ENCODE data around the gene USH2A. TPM values are rescaled to one million over a fixed set of nuclear protein-coding genes. Genes with fewer than 3 reads are reported as not detected.

The USH2A gene
- polyA plus RNA-seq, 1 donor from 2014 or later, result 0.17 TPM

DNA sequence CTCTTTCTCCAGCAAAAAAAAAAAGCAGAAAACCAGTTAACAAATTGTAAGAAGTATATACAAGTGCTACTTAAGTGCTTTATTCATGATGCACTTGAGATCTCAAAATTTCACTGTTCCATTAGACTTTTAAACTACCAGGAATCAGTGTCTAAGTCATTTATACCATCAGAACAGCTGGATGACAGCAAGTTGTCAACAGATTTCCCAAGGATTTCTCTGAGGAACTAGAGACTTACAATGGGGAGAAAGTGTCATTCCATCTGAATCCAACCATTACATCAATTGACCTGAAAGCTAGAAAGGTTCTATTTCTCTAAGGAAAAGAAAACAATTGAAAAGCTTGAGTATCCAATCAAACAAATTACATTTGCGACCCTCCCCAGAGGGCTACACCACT, 43.8 kb downstream of the USH2A start:
- Histone ChIP-seq H3K36me3 (ENCODE audit: insufficient read depth, low read length) (no peaks in the 10 kb centered on the region), H3K27ac (ENCODE audit: low read length) (no peak overlapping the region), H3F3A (ENCODE audit: insufficient read depth, low read length, poor library complexity, severe bottlenecking) (peaks cover 7% of the 10 kb centered on the region), H3K79me2 (replicated peaks; ENCODE audit: insufficient read depth, low read length) (no peaks in the 10 kb centered on the region), H3K9ac (ENCODE audit: low read length) (no peak overlapping the region), H4K20me1 (ENCODE audit: insufficient read depth) (no peaks in the 10 kb centered on the region), H3K9me2 (ENCODE audit: insufficient read depth, low read length) (no peaks in the 10 kb centered on the region), H3K4me3 (ENCODE audit: low read length) (no peak overlapping the region), H3K9me3 (ENCODE audit: low read length) (no peaks in the 10 kb centered on the region), H2AFZ (ENCODE audit: low read depth, low read length) (no peak overlapping the region), H3K27me3 (ENCODE audit: insufficient read depth, low read depth, low read length) (no peaks in the 10 kb centered on the region), H3K4me2 (ENCODE audit: low read length) (no peak overlapping the region)
- TF ChIP-seq EP300 (conservative IDR thresholded peaks at IDR 0.05; ENCODE audit: poor library complexity, severe bottlenecking) (peak; percentile 92), MXI1 (conservative IDR thresholded peaks at IDR 0.05; ENCODE audit: poor library complexity, severe bottlenecking) (no peak), RAD21 (conservative IDR thresholded peaks at IDR 0.05) (no peak), SMC3 (conservative IDR thresholded peaks at IDR 0.05; ENCODE audit: poor library complexity) (no peak), EZH2 (IDR thresholded peaks at IDR 0.05; ENCODE audit: borderline replicate concordance, insufficient read depth, low read length, poor library complexity, severe bottlenecking) (no peak), TAF1 (IDR thresholded peaks at IDR 0.05; ENCODE audit: low read depth) (no peak), POLR2AphosphoS5 (IDR thresholded peaks at IDR 0.05) (peak; percentile 83)
- TF ChIP-seq, protein P1, sequence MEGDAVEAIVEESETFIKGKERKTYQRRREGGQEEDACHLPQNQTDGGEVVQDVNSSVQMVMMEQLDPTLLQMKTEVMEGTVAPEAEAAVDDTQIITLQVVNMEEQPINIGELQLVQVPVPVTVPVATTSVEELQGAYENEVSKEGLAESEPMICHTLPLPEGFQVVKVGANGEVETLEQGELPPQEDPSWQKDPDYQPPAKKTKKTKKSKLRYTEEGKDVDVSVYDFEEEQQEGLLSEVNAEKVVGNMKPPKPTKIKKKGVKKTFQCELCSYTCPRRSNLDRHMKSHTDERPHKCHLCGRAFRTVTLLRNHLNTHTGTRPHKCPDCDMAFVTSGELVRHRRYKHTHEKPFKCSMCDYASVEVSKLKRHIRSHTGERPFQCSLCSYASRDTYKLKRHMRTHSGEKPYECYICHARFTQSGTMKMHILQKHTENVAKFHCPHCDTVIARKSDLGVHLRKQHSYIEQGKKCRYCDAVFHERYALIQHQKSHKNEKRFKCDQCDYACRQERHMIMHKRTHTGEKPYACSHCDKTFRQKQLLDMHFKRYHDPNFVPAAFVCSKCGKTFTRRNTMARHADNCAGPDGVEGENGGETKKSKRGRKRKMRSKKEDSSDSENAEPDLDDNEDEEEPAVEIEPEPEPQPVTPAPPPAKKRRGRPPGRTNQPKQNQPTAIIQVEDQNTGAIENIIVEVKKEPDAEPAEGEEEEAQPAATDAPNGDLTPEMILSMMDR (IDR thresholded peaks at IDR 0.05; ENCODE audit: poor library complexity, severe bottlenecking), result no peak
- TF ChIP-seq, protein P2, sequence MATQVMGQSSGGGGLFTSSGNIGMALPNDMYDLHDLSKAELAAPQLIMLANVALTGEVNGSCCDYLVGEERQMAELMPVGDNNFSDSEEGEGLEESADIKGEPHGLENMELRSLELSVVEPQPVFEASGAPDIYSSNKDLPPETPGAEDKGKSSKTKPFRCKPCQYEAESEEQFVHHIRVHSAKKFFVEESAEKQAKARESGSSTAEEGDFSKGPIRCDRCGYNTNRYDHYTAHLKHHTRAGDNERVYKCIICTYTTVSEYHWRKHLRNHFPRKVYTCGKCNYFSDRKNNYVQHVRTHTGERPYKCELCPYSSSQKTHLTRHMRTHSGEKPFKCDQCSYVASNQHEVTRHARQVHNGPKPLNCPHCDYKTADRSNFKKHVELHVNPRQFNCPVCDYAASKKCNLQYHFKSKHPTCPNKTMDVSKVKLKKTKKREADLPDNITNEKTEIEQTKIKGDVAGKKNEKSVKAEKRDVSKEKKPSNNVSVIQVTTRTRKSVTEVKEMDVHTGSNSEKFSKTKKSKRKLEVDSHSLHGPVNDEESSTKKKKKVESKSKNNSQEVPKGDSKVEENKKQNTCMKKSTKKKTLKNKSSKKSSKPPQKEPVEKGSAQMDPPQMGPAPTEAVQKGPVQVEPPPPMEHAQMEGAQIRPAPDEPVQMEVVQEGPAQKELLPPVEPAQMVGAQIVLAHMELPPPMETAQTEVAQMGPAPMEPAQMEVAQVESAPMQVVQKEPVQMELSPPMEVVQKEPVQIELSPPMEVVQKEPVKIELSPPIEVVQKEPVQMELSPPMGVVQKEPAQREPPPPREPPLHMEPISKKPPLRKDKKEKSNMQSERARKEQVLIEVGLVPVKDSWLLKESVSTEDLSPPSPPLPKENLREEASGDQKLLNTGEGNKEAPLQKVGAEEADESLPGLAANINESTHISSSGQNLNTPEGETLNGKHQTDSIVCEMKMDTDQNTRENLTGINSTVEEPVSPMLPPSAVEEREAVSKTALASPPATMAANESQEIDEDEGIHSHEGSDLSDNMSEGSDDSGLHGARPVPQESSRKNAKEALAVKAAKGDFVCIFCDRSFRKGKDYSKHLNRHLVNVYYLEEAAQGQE (IDR thresholded peaks at IDR 0.05; ENCODE audit: borderline replicate concordance), result peak; percentile 92

DNA sequence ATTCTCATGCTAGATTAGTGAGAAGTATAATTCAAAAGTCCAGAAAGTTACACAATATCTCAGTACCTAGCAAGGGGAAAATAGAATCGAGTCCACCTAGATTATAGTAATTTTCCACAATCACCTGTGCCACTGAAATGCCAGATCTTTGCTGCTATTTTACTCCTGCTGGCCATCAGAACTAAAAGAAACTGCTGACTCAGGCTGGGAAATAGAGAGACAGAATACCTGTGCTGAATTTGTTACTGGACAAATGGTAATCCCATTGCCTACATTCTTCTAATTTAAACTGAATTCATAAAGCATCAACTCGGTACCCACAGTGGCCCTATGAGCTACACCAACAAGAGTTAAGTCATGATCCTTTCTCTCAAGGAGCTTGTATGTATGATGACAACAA, 55.0 kb downstream of the USH2A start:
- Histone ChIP-seq H3K36me3 (ENCODE audit: insufficient read depth, low read length) (no peaks in the 10 kb centered on the region), H3K9ac (ENCODE audit: low read length) (no peak overlapping the region)
- peak; percentile 29 for TF ChIP-seq POLR2AphosphoS5 (IDR thresholded peaks at IDR 0.05)
- TF ChIP-seq, protein P1 (IDR thresholded peaks at IDR 0.05; ENCODE audit: poor library complexity, severe bottlenecking), result no peak
- TF ChIP-seq EZH2 (IDR thresholded peaks at IDR 0.05; ENCODE audit: borderline replicate concordance, insufficient read depth, low read length, poor library complexity, severe bottlenecking), result no peak
- no peak for TF ChIP-seq SMC3 (conservative IDR thresholded peaks at IDR 0.05; ENCODE audit: poor library complexity)

More for the DNA sequence above, 55.0 kb downstream of the USH2A start:
- no peaks in the 10 kb centered on the region for H3K9me2 ChIP-seq (ENCODE audit: insufficient read depth, low read length)
- H3K27ac ChIP-seq (ENCODE audit: low read length), result no peak overlapping the region
- H3K4me3 ChIP-seq (ENCODE audit: low read length), result no peak overlapping the region
- no peaks in the 10 kb centered on the region for H4K20me1 ChIP-seq (ENCODE audit: insufficient read depth)
- H3K4me2 ChIP-seq (ENCODE audit: low read length), result no peak overlapping the region
- H2AFZ ChIP-seq (ENCODE audit: low read depth, low read length), result no peak overlapping the region
- H3K27me3 ChIP-seq (ENCODE audit: insufficient read depth, low read depth, low read length), result no peaks in the 10 kb centered on the region
- no peaks in the 10 kb centered on the region for H3F3A ChIP-seq (ENCODE audit: insufficient read depth, low read length, poor library complexity, severe bottlenecking)
- no peaks in the 10 kb centered on the region for H3K9me3 ChIP-seq (ENCODE audit: low read length)
- no peaks in the 10 kb centered on the region for H3K79me2 ChIP-seq (replicated peaks; ENCODE audit: insufficient read depth, low read length)
